GM19395 (cell line): ENCODE measurements around the gene ST3GAL2.
"Not testable (repeated sequence)": the region's sequence is repeated elsewhere in the genome, so short reads cannot be mapped to it uniquely, and the experiment has no call there.

ENCODE experiments used
- ATAC-seq: cut with Tn5 transposase; IDR thresholded peaks from one replicate; pipeline ENCODE4 v1.9.1; 2021; ENCODE audit warnings: mild to moderate bottlenecking, moderate library complexity; ENCODE audit not compliant: unreplicated experiment

ST3GAL2 gene

DNA sequence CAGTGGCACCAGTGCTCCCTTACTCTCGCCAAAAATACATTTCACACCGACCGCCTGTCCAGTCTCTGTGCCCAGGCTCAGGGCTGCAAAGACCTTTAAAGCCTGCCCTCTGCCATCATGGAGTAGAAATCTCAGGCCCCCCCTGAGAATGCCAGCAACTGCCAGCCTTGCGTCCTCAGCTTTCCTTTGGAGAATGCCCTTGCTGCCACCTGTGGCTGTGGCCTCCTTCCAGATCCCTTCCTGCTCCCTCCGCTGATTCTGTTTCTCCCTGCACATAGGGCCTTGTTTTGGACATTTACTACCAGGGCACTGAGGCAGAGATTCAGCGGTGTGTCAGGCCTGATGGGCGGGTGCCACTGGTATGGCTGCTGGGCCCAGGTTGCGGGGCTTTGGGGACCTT, 28.7 kb upstream of the ST3GAL2 start:
- ATAC-seq, result no peak

DNA sequence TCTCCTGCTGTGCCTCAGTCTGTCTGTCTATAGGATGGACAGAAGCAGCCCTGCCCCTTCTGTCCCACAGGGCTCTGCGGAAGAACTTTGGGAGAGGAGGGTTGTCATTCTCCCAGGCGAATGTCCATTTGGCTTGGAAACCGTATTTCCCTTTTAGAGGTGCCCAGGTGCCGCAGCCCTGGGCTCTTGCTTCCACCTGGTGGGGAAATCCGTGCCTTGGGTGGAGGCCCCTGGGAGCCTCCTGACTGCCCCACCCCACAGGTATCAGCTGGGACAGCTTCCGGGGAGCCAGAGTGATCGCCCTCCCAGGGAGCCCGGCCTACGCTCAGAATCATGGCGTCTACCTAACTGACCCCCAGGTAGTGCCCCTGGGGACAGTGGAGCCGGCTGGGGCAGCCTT, 28.2 kb upstream of the ST3GAL2 start:
- ATAC-seq, result no peak

GRCh38 chr16:70466805-70467076, 27.8 kb upstream of the ST3GAL2 start:
- ATAC-seq, result no peak

- ATAC-seq, result no peak
These were observed 27.3 kb upstream of the ST3GAL2 start for GRCh38 chr16:70465999-70466804.

GRCh38 chr16:70463235-70463634, 24.3 kb upstream of the ST3GAL2 start:
- no peak for ATAC-seq

- ATAC-seq, result no peak
These were observed 21.9 kb upstream of the ST3GAL2 start for GRCh38 chr16:70460737-70461261.

GRCh38 chr16:70457446-70458166, 18.7 kb upstream of the ST3GAL2 start:
- ATAC-seq, result no peak

- ATAC-seq, result no peak
These were observed 17.0 kb upstream of the ST3GAL2 start for GRCh38 chr16:70455910-70456309.

- ATAC-seq, result peak; percentile 83
These were observed 15.5 kb upstream of the ST3GAL2 start, which contains the start of gene FCSK for GRCh38 chr16:70454222-70455034. Gene FCSK (plus strand): TSS chr16:70454595. CDS start chr16:70463191, 8,596 bp downstream.

GRCh38 chr16:70453892-70454221, 15.0 kb upstream of the ST3GAL2 start:
- no peak for ATAC-seq

GRCh38 chr16:70453117-70453891, 14.4 kb upstream of the ST3GAL2 start:
- ATAC-seq, result no peak

DNA sequence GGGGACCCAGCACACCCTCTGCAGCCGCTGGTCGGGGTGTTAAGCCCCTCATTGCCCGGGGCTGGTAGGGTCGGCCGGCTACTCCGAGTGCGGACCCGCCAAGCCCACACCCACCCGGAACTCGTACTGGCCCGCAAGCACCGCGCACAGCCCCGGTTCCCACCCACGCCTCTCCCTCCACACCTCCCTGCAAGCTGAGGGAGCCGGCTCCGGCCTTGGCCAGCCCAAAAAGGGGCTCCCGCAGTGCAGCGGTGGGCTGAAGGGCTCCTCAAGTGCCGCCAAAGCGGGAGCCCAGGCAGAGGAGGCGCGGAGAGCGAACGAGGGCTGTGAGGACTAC, 12.1 kb upstream of the ST3GAL2 start:
- ATAC-seq, result not testable (repeated sequence)

DNA sequence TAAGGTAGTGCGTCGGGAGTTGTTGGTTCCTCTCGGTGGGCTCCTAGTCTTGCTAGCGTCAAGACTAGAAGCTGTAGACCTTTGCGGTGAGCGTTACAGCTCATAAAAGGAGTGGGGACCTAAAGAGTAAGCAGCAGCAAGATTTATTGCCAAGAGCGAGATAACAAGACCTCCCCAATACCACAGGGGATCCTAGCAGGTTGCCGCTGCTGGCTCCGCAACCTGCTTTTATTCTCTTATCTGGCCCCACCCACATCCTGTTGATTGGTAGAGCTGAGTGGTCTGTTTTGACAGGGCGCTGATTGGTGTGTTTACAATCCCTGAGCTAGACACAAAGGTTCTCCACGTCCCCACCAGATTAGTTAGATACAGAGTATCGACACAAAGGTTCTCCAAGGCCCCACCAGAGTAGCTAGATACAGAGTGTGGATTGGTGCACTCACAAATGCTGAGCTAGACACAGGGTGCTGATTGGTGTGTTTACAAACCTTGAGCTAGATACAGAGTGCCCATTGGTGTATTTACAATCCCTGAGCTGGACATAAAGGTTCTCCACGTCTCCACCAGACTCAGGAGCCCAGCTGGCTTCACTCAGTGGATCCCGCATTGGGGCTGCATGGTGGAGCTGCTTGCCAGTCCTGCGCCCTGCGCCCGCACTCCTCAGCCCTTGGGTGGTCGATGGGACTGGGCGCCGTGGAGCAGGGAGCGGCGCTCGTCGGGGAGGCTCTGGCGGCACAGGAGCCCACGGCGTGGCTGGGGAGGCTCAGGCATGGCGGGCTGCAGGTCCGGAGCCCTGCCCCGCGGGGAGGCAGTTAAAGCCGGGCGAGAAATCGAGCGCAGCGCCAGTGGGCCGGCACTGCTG, 11.5 kb upstream of the ST3GAL2 start:
- ATAC-seq, result not testable (repeated sequence)

- ATAC-seq, result no peak
These were observed 9.2 kb upstream of the ST3GAL2 start for GRCh38 chr16:70448075-70448474.

- ATAC-seq, result no peak
These were observed 5.6 kb upstream of the ST3GAL2 start for GRCh38 chr16:70444249-70445063.

- ATAC-seq, result no peak
These were observed 3.4 kb upstream of the ST3GAL2 start for GRCh38 chr16:70442344-70442743.

DNA sequence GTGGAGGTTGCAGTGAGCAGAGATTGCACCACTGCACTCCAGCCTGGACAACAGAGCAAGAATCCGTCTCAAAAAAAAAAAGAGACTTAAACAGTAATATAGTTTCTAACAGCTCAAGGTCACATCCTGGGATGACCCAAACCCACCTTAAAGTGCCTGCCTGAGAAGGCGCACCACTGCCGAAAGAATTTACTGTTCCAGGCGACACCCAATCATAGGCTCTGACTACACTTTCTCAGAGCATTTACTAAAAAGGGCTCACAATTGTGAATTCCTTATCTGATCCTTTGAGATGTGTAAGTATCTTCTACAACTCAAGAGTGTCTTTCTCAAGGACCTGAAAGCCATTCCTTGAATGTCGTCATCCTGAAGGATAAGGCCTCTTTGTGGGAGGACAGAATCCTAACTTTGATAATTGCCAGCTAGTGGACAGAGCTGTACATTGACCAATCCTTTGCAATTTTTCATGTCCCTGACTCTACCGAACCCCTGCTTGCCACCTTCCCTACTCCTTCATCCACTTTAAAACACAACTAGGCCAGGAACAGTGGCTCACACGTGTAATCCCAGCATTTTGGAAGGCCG, 2.6 kb upstream of the ST3GAL2 start:
- no peak for ATAC-seq

- no peak for ATAC-seq
These were observed 1.3 kb upstream of the ST3GAL2 start for GRCh38 chr16:70440009-70440692.
